IPS DF 4.7 (cell line): ENCODE data around the gene YPEL5.

ENCODE experiments used
- DNase-seq: peaks from one replicate; pipeline ENCODE4 v3.0.0-alpha.2; 2013; ENCODE audit warnings: low spot score; ENCODE audit errors: extremely low read depth

Gene YPEL5

GRCh38 chr2:30164131-30164925 is 17.5 kb downstream of the YPEL5 start:
- DNase-seq, result no peak

GRCh38 chr2:30165050-30165520 is 18.3 kb downstream of the YPEL5 start:
- peak; percentile 82 for DNase-seq

- no peak for DNase-seq
These were observed 18.8 kb downstream of the YPEL5 start for GRCh38 chr2:30165617-30166016.

- no peak for DNase-seq
These were observed 25.8 kb downstream of the YPEL5 start for GRCh38 chr2:30172627-30173026.

GRCh38 chr2:30177440-30177839 is 30.6 kb downstream of the YPEL5 start:
- DNase-seq, result no peak

GRCh38 chr2:30177956-30178355 is 31.1 kb downstream of the YPEL5 start:
- DNase-seq, result no peak

GRCh38 chr2:30178618-30179434 is 32.0 kb downstream of the YPEL5 start:
- DNase-seq, result no peak

GRCh38 chr2:30179536-30179935 is 32.7 kb downstream of the YPEL5 start:
- DNase-seq, result no peak

GRCh38 chr2:30180226-30180625 is 33.4 kb downstream of the YPEL5 start:
- DNase-seq, result no peak

GRCh38 chr2:30181176-30181575 is 34.4 kb downstream of the YPEL5 start:
- DNase-seq, result no peak

GRCh38 chr2:30184035-30184434 is 37.2 kb downstream of the YPEL5 start:
- no peak for DNase-seq

GRCh38 chr2:30185178-30185577 is 38.4 kb downstream of the YPEL5 start:
- no peak for DNase-seq

- no peak for DNase-seq
These were observed 41.5 kb downstream of the YPEL5 start for GRCh38 chr2:30188292-30188691.

- no peak for DNase-seq
These were observed 43.8 kb downstream of the YPEL5 start for GRCh38 chr2:30190637-30191036.

- no peak for DNase-seq
These were observed 44.3 kb downstream of the YPEL5 start for GRCh38 chr2:30191107-30191506.

GRCh38 chr2:30191819-30192271 is 45.0 kb downstream of the YPEL5 start:
- no peak for DNase-seq

GRCh38 chr2:30192314-30192713 is 45.5 kb downstream of the YPEL5 start:
- DNase-seq, result no peak

GRCh38 chr2:30193104-30193681 is 46.4 kb downstream of the YPEL5 start:
- no peak for DNase-seq

- DNase-seq, result no peak
These were observed 47.6 kb downstream of the YPEL5 start for GRCh38 chr2:30194421-30194820.

- DNase-seq, result no peak
These were observed 48.2 kb downstream of the YPEL5 start for GRCh38 chr2:30195016-30195415.

- DNase-seq, result no peak
These were observed 50.9 kb downstream of the YPEL5 start for GRCh38 chr2:30197570-30198192.

- DNase-seq, result no peak
These were observed 55.2 kb downstream of the YPEL5 start for GRCh38 chr2:30201990-30202389.
